GM18526 (cell line): ENCODE measurements around the gene SNRNP70.

Experiments used
- POLR2A ChIP-seq: IDR thresholded peaks from 3 replicates; pipeline ENCODE4 v1.6.1; 2011; ENCODE audit not compliant: insufficient read length; ENCODE audit errors: extremely low read depth

The SNRNP70 gene

GRCh38 chr19:49065905-49066512 lies 19.2 kb upstream of the SNRNP70 start:
- TF ChIP-seq POLR2A, result no peak

GRCh38 chr19:49067554-49067953 lies 17.7 kb upstream of the SNRNP70 start:
- no peak for TF ChIP-seq POLR2A

- TF ChIP-seq POLR2A, result no peak
These were observed 16.2 kb upstream of the SNRNP70 start for GRCh38 chr19:49069026-49069425.

GRCh38 chr19:49070416-49070815 lies 14.8 kb upstream of the SNRNP70 start:
- no peak for TF ChIP-seq POLR2A

- TF ChIP-seq POLR2A, result no peak
These were observed 13.2 kb upstream of the SNRNP70 start for GRCh38 chr19:49071860-49072547.

GRCh38 chr19:49073514-49074378 lies 11.5 kb upstream of the SNRNP70 start:
- TF ChIP-seq POLR2A, result no peak

- no peak for TF ChIP-seq POLR2A
These were observed 4.9 kb upstream of the SNRNP70 start for GRCh38 chr19:49080392-49080791.

GRCh38 chr19:49081273-49081672 lies 4.0 kb upstream of the SNRNP70 start:
- no peak for TF ChIP-seq POLR2A

- TF ChIP-seq POLR2A, result no peak
These were observed 838 bp upstream of the SNRNP70 start for GRCh38 chr19:49084206-49085019.

GRCh38 chr19:49085868-49086232 lies 599 bp downstream of the SNRNP70 start:
- no peak for TF ChIP-seq POLR2A

- TF ChIP-seq POLR2A, result no peak
These were observed 1.0 kb downstream of the SNRNP70 start for GRCh38 chr19:49086296-49086695.

- no peak for TF ChIP-seq POLR2A
These were observed 6.3 kb downstream of the SNRNP70 start for GRCh38 chr19:49091391-49092038.

- no peak for TF ChIP-seq POLR2A
These were observed 7.4 kb downstream of the SNRNP70 start for GRCh38 chr19:49092686-49093085.
